Hypothalamus (tissue), 51 donors: ENCODE measurements around the gene TEAD1.
A peak's percentile ranks its signal among the peaks of the same experiment; 100 is the strongest.

Source experiments
- DNase-seq, 51 donors: peaks; one replicate each; lab custom pipeline; 2025; lab: John Stamatoyannopoulos, UW

Gene TEAD1

GRCh38 chr11:12882670-12883069 is 208.4 kb downstream of the TEAD1 start:
- DNase-seq, result no peak

- no peak for DNase-seq
These were observed 210.6 kb downstream of the TEAD1 start for GRCh38 chr11:12884751-12885318.

- no peak for DNase-seq
These were observed 211.6 kb downstream of the TEAD1 start for GRCh38 chr11:12885717-12886239.

- no peak for DNase-seq
These were observed 212.3 kb downstream of the TEAD1 start for GRCh38 chr11:12886508-12886907.

- DNase-seq, result peak in 44 of 51 donors; percentile 10 to 89 (median 53)
These were observed 214.4 kb downstream of the TEAD1 start for GRCh38 chr11:12888525-12889158.

- DNase-seq, result peak in 5 of 51 donors; percentile 11 to 48 (median 20)
These were observed 215.0 kb downstream of the TEAD1 start for GRCh38 chr11:12889243-12889642.

GRCh38 chr11:12890476-12890875 is 216.3 kb downstream of the TEAD1 start:
- DNase-seq, result no peak

- DNase-seq, result peak in 31 of 51 donors; percentile 5 to 68 (median 34)
These were observed 219.8 kb downstream of the TEAD1 start for GRCh38 chr11:12893787-12894672.

GRCh38 chr11:12897390-12897789 is 223.2 kb downstream of the TEAD1 start:
- DNase-seq, result peak in 17 of 51 donors; percentile 5 to 50 (median 28)

- DNase-seq, result no peak
These were observed 223.6 kb downstream of the TEAD1 start for GRCh38 chr11:12897867-12898266.

GRCh38 chr11:12900496-12900895 is 226.3 kb downstream of the TEAD1 start:
- no peak for DNase-seq

GRCh38 chr11:12901272-12901671 is 227.1 kb downstream of the TEAD1 start:
- DNase-seq, result no peak

GRCh38 chr11:12901874-12902481 is 227.8 kb downstream of the TEAD1 start:
- DNase-seq, result no peak

- no peak for DNase-seq
These were observed 228.7 kb downstream of the TEAD1 start for GRCh38 chr11:12902791-12903486.

- DNase-seq, result no peak
These were observed 231.2 kb downstream of the TEAD1 start for GRCh38 chr11:12905435-12905834.

- no peak for DNase-seq
These were observed 232.3 kb downstream of the TEAD1 start for GRCh38 chr11:12906501-12906900.

GRCh38 chr11:12909879-12910278 is 235.7 kb downstream of the TEAD1 start:
- peak in 1 of 51 donors; percentile 13 for DNase-seq

GRCh38 chr11:12914400-12914912 is 240.2 kb downstream of the TEAD1 start:
- peak in 49 of 51 donors; percentile 31 to 95 (median 81) for DNase-seq

- DNase-seq, result peak in 1 of 51 donors; percentile 21
These were observed 240.9 kb downstream of the TEAD1 start for GRCh38 chr11:12915093-12915492.

GRCh38 chr11:12917822-12918221 is 243.6 kb downstream of the TEAD1 start:
- no peak for DNase-seq
